ENCODE data around the gene NEGR1.

Gene NEGR1

DNA sequence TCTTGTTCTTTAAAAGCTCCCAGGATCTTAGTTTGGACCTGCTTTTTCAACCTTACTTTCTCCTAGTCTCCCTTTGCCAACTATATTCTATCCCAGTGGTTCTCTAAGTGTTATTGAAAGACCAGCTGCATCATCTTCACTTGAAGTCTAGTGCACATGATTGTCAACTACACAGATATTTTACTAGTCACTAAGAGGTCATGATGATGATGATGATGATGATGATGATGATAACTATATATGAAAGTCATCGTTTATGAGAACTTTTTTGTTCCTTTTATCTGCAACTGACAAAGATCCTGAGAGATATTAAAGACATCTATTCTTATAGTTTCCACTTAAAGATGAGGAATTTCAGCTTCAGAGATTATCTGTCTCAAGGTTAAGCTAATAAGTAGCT is 722.5 kb downstream of the NEGR1 start:
- Histone ChIP-seq H3K36me3 (ENCODE audit: insufficient read depth, low read length) (no peaks in the 10 kb centered on the region), H3K27me3 (ENCODE audit: insufficient read depth, low read length, poor library complexity, severe bottlenecking) (no peaks in the 10 kb centered on the region), H3K9ac (ENCODE audit: low read depth, low read length, poor library complexity, severe bottlenecking) (no peak overlapping the region), H3K9me3 (ENCODE audit: insufficient read depth, low read depth, low read length) (no peaks in the 10 kb centered on the region), H3K4me1 (ENCODE audit: insufficient read depth, low read length, poor library complexity, severe bottlenecking) (no peaks in the 10 kb centered on the region), H3F3A (ENCODE audit: low read depth) (no peaks in the 10 kb centered on the region), H3K9me2 (replicated peaks; ENCODE audit: low read depth, low read length) (no peaks in the 10 kb centered on the region), H2AFZ (ENCODE audit: low read length) (no peak overlapping the region), H3K79me2 (ENCODE audit: insufficient read depth, low read length) (no peaks in the 10 kb centered on the region), H4K20me1 (ENCODE audit: insufficient read depth, low read length, poor library complexity, severe bottlenecking) (no peaks in the 10 kb centered on the region), H3K4me3 (ENCODE audit: low read length, poor library complexity, severe bottlenecking) (no peak overlapping the region), H3K4me2 (ENCODE audit: low read depth, low read length, poor library complexity, severe bottlenecking) (no peak overlapping the region)
- no peak for TF ChIP-seq EZH2phosphoT487 (IDR thresholded peaks at IDR 0.05; ENCODE audit: borderline replicate concordance)
- TF ChIP-seq, protein P1, sequence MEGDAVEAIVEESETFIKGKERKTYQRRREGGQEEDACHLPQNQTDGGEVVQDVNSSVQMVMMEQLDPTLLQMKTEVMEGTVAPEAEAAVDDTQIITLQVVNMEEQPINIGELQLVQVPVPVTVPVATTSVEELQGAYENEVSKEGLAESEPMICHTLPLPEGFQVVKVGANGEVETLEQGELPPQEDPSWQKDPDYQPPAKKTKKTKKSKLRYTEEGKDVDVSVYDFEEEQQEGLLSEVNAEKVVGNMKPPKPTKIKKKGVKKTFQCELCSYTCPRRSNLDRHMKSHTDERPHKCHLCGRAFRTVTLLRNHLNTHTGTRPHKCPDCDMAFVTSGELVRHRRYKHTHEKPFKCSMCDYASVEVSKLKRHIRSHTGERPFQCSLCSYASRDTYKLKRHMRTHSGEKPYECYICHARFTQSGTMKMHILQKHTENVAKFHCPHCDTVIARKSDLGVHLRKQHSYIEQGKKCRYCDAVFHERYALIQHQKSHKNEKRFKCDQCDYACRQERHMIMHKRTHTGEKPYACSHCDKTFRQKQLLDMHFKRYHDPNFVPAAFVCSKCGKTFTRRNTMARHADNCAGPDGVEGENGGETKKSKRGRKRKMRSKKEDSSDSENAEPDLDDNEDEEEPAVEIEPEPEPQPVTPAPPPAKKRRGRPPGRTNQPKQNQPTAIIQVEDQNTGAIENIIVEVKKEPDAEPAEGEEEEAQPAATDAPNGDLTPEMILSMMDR (conservative IDR thresholded peaks at IDR 0.05; ENCODE audit: low read length): no peak

DNA sequence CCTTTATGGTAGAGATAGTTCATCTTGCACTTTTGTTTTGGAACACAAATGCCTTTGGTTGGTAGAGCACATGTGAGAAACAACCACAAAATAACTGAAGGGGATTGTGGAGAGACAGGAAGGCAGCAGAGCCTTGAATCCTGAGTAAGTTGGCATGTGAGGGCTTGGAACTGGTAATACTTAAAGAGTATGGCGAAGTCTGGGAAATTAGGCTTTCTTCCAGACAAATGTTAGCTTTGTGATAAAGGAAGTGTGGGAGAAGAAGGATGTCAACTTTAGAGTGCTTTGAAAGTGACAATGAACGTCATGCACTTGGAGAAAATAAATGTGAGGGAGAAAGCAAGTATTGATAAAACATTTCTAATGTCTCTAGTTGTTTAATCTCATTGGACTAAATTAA is 725.2 kb downstream of the NEGR1 start:
- Histone ChIP-seq H3K4me3 (ENCODE audit: low read length, poor library complexity, severe bottlenecking) (no peak overlapping the region), H3K4me1 (ENCODE audit: insufficient read depth, low read length, poor library complexity, severe bottlenecking) (no peaks in the 10 kb centered on the region), H3K79me2 (ENCODE audit: insufficient read depth, low read length) (no peaks in the 10 kb centered on the region), H3K9me2 (replicated peaks; ENCODE audit: low read depth, low read length) (no peaks in the 10 kb centered on the region), H3K27me3 (ENCODE audit: insufficient read depth, low read length, poor library complexity, severe bottlenecking) (no peaks in the 10 kb centered on the region), H3K9ac (ENCODE audit: low read depth, low read length, poor library complexity, severe bottlenecking) (no peak overlapping the region), H3K4me2 (ENCODE audit: low read depth, low read length, poor library complexity, severe bottlenecking) (no peak overlapping the region), H3F3A (ENCODE audit: low read depth) (no peaks in the 10 kb centered on the region), H4K20me1 (ENCODE audit: insufficient read depth, low read length, poor library complexity, severe bottlenecking) (no peaks in the 10 kb centered on the region), H2AFZ (ENCODE audit: low read length) (no peak overlapping the region), H3K9me3 (ENCODE audit: insufficient read depth, low read depth, low read length) (no peaks in the 10 kb centered on the region), H3K36me3 (ENCODE audit: insufficient read depth, low read length) (no peaks in the 10 kb centered on the region)
- TF ChIP-seq EZH2phosphoT487 (IDR thresholded peaks at IDR 0.05; ENCODE audit: borderline replicate concordance): no peak
- TF ChIP-seq, protein P1 (conservative IDR thresholded peaks at IDR 0.05; ENCODE audit: low read length): no peak

DNA sequence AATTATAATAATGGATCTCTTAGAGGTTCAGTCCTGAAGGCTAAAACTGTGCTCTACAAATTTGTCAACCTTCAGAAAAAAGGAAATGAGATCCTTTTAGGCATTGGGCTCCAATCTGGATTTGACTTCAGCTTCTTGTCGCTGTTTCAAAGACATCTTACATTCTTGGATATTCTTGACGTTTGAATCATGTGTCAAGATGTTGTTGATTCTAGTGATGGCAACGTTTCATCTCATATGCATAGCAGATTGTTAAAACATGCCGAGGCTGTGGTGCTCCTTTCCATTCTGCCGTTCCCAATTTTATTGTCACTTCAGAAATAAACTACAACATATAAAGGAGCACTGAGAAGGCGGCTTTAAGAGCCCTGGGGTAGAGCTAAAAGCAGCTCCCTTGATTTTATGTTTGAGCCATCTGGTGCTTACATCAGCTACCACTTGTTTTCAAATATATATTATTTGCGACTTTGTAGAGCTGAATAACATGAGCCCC is 733.9 kb downstream of the NEGR1 start:
- Histone ChIP-seq H3K36me3 (ENCODE audit: insufficient read depth, low read length) (no peaks in the 10 kb centered on the region), H3K9me3 (ENCODE audit: insufficient read depth, low read depth, low read length) (no peaks in the 10 kb centered on the region), H4K20me1 (ENCODE audit: insufficient read depth, low read length, poor library complexity, severe bottlenecking) (no peaks in the 10 kb centered on the region), H3F3A (ENCODE audit: low read depth) (no peaks in the 10 kb centered on the region), H3K27me3 (ENCODE audit: insufficient read depth, low read length, poor library complexity, severe bottlenecking) (no peaks in the 10 kb centered on the region), H3K4me2 (ENCODE audit: low read depth, low read length, poor library complexity, severe bottlenecking) (no peak overlapping the region), H3K9me2 (replicated peaks; ENCODE audit: low read depth, low read length) (no peaks in the 10 kb centered on the region), H3K9ac (ENCODE audit: low read depth, low read length, poor library complexity, severe bottlenecking) (no peak overlapping the region), H3K4me1 (ENCODE audit: insufficient read depth, low read length, poor library complexity, severe bottlenecking) (no peaks in the 10 kb centered on the region), H3K79me2 (ENCODE audit: insufficient read depth, low read length) (no peaks in the 10 kb centered on the region), H3K4me3 (ENCODE audit: low read length, poor library complexity, severe bottlenecking) (no peak overlapping the region), H2AFZ (ENCODE audit: low read length) (no peak overlapping the region)
- TF ChIP-seq, protein P1 (conservative IDR thresholded peaks at IDR 0.05; ENCODE audit: low read length): no peak

Measured in Loucy (cell line).